ENCODE results near the gene ITGAD.

DNA sequence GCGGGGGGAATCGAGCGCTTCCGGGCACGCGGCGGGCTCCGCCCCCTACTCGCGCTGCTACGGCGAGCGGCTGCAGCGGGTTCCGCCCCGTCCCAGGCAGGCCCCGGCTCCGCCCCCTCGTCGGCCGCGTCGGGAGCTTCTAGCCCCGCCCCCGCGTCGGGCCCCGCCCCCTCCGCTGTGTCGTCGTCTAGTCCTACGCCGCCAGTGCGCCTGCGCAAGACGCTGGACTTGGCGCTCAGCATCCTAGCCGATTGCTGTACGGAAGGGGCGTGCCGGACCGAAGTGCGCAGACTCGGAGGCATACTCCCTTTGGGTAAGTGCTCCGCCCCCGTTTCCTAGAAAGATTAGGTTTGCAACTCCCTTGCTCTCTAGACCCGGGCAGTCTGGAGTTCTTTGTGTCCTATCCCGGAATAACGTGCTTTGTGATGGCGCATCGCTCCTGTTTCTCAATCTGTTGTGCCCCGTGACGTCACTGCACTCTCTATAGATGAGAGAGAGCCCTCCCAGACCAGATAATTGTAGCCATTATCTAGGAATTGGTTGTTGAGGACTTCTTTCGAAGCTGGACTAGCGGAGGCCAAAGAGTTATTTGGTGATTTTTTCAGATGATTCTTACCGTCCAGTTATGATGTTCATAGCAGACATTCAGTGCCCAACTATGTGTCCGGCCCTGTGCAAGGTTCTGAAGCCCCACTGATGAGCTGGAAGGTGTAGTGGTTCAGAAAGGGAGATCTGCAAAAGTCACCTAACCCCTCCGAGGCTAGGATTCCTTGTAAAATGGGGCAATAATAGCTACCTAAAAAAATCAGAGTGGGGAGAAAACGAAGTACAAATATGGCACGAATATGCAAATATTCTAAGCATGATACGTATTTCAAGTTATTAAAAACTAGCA, 66.8 kb downstream of the ITGAD start:
- TF ChIP-seq CTCF (IDR thresholded peaks at IDR 0.05) = no peak
- no peak for TF ChIP-seq POLR2A (IDR thresholded peaks at IDR 0.05)

Data from body of pancreas (tissue), 4 donors.